ENCODE measurements around the gene NR2F1-AS1. TPM values are rescaled to one million over a fixed set of nuclear protein-coding genes. Genes with fewer than 3 reads are reported as not detected.

Gene NR2F1-AS1
- total and polyA plus RNA-seq, 9 of the 15 experiments (the other 6 are each of a cell fraction or from before 2014, with no cell fraction given), result not detected

DNA sequence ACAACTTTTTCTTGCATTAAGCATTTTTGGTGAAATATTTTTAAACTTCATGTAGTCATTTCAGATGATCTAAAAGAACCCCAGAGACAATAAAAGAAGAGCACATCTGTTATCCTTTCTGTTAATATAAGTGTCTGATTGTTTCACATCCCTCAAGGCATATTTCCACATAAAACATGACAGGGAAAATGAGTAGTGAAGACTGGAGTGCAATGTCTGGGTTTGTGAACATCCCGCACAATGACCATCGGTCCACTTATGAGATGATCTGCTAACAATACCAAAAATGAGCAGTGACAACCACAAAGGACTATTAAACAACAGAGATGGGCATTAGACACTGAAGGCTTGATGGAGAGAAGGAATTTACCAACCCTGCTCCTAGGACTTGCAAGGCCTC lies 209.1 kb downstream of the NR2F1-AS1 start (continued):
- no peak for TF ChIP-seq ZBTB49 (CRISPR knock-in tag; IDR thresholded peaks at IDR 0.05; ENCODE audit: borderline replicate concordance)
- TF ChIP-seq FOXA1 (IDR thresholded peaks at IDR 0.05; ENCODE audit: borderline replicate concordance), result no peak

DNA sequence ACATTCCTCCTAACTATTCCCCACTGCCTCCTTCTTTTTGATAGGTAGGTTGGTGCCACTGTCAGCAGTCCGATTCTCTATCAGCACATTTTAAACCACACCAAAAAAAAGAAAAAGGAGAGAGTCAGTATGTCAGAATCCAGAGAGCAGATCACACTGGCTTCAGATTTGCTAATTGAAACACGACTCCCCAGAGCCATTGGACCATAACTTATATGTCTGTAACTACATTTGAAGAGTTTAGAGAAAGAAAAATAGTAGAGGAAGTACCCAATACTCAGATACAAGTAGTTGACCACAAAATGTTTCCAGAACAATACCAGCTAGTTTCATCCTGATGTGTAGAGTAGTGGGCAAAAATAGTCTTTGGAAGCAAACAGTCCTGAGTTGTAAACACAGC lies 216.6 kb downstream of the NR2F1-AS1 start:
- no peak for ATAC-seq
- no peaks in the 10 kb centered on the region for H3K27me3 ChIP-seq (ENCODE audit: control insufficient read depth in 2 of 2, insufficient read depth in 2 of 2, low read length in 2 of 2)
- no peak overlapping the region for H3K4me3 ChIP-seq
- H3K36me3 ChIP-seq (ENCODE audit: control insufficient read depth, insufficient read depth, low read length), result no peaks in the 10 kb centered on the region
- H3K9me1 ChIP-seq (ENCODE audit: control insufficient read depth, insufficient read depth, low read length), result no peaks in the 10 kb centered on the region
- CTCF ChIA-PET (ENCODE audit: low intra/inter-chr PET ratio), result no interaction called here
- no peak overlapping the region for H2AFZ ChIP-seq (ENCODE audit: low read depth, low read length)
- no peak overlapping the region for H3K27ac ChIP-seq (ENCODE audit: extremely low read depth, low read depth, low read length)
- no peaks in the 10 kb centered on the region for H3K79me2 ChIP-seq (ENCODE audit: control insufficient read depth, insufficient read depth, low read length)
- no peaks in the 10 kb centered on the region for H3K4me1 ChIP-seq (replicated peaks in 1 of 2; ENCODE audit: control insufficient read depth in 2 of 2, insufficient read depth in 2 of 2, low read length in 2 of 2)
- in situ Hi-C loops (cut with MboI), result no loop called here
- DNase-seq (ENCODE audit: extremely low read depth in 1 of 4, low spot score in 3 of 4), result no peak
- POLR2A ChIA-PET, result no interaction called here
- WGBS (ENCODE audit: insufficient coverage, low coverage, missing lambda C conversion rate), result 0% methylated on average over 2 of the region's 2 CpGs
- no peaks in the 10 kb centered on the region for H3K9me3 ChIP-seq (replicated peaks; ENCODE audit: control insufficient read depth, insufficient read depth, low read depth, low read length)
- no TSS peak for BruUV-seq (replicated peaks)
- intact Hi-C loops (cut with micrococcal nuclease), result no loop called here
- no peak for FAIRE-seq
- H4K20me1 ChIP-seq (replicated peaks; ENCODE audit: control insufficient read depth, insufficient read depth, low read length), result no peaks in the 10 kb centered on the region
- H3K4me2 ChIP-seq (ENCODE audit: insufficient read depth, low read length), result no peak overlapping the region
- no peak overlapping the region for H3K9ac ChIP-seq (ENCODE audit: insufficient read depth in 1 of 2, low read depth in 2 of 2, low read length in 2 of 2)
- no peak for TF ChIP-seq ZFX (CRISPR knock-in tag; IDR thresholded peaks at IDR 0.05)
- no peak for TF ChIP-seq ZNF589 (CRISPR knock-in tag; IDR thresholded peaks at IDR 0.05; ENCODE audit: low read depth)
- no peak for TF ChIP-seq ATF3 (IDR thresholded peaks at IDR 0.05)
- no peak for TF ChIP-seq ATF3 (CRISPR knock-in tag; conservative IDR thresholded peaks at IDR 0.05)
- no peak for TF ChIP-seq ID3 (CRISPR knock-in tag; IDR thresholded peaks at IDR 0.05)
- TF ChIP-seq ID3 (tag; IDR thresholded peaks at IDR 0.05), result no peak
- TF ChIP-seq, protein P1, sequence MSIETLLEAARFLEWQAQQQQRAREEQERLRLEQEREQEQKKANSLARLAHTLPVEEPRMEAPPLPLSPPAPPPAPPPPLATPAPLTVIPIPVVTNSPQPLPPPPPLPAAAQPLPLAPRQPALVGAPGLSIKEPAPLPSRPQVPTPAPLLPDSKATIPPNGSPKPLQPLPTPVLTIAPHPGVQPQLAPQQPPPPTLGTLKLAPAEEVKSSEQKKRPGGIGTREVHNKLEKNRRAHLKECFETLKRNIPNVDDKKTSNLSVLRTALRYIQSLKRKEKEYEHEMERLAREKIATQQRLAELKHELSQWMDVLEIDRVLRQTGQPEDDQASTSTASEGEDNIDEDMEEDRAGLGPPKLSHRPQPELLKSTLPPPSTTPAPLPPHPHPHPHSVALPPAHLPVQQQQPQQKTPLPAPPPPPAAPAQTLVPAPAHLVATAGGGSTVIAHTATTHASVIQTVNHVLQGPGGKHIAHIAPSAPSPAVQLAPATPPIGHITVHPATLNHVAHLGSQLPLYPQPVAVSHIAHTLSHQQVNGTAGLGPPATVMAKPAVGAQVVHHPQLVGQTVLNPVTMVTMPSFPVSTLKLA (conservative IDR thresholded peaks at IDR 0.05), result no peak
- TF ChIP-seq CREB1 (IDR thresholded peaks at IDR 0.05), result no peak
- no peak for TF ChIP-seq CREB1 (CRISPR knock-in tag; IDR thresholded peaks at IDR 0.05)
- TF ChIP-seq KDM1A (IDR thresholded peaks at IDR 0.05), result no peak
- no peak for TF ChIP-seq PKNOX1 (IDR thresholded peaks at IDR 0.05)
- no peak for TF ChIP-seq ETV5 (CRISPR knock-in tag; IDR thresholded peaks at IDR 0.05; ENCODE audit: low read depth)

Measured in K562 (cell line).